ENCODE data around the gene ATP5MK. TPM values are rescaled to one million over a fixed set of nuclear protein-coding genes. Genes with fewer than 3 reads are reported as not detected.

ATP5MK gene
- total RNA-seq, 1 donor: 387 TPM

- DNase-seq (ENCODE audit: low read depth): no peak
- TF ChIP-seq, protein P1, sequence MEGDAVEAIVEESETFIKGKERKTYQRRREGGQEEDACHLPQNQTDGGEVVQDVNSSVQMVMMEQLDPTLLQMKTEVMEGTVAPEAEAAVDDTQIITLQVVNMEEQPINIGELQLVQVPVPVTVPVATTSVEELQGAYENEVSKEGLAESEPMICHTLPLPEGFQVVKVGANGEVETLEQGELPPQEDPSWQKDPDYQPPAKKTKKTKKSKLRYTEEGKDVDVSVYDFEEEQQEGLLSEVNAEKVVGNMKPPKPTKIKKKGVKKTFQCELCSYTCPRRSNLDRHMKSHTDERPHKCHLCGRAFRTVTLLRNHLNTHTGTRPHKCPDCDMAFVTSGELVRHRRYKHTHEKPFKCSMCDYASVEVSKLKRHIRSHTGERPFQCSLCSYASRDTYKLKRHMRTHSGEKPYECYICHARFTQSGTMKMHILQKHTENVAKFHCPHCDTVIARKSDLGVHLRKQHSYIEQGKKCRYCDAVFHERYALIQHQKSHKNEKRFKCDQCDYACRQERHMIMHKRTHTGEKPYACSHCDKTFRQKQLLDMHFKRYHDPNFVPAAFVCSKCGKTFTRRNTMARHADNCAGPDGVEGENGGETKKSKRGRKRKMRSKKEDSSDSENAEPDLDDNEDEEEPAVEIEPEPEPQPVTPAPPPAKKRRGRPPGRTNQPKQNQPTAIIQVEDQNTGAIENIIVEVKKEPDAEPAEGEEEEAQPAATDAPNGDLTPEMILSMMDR (IDR thresholded peaks at IDR 0.05; ENCODE audit: insufficient read depth, low read length): no peak
- H3K4me3 ChIP-seq (ENCODE audit: low read depth, low read length): no peak overlapping the region
These were observed 44.9 kb upstream of the ATP5MK start for GRCh38 chr10:103441206-103441605.

- H3K4me3 ChIP-seq (ENCODE audit: low read depth, low read length): no peak overlapping the region
- TF ChIP-seq, protein P1 (IDR thresholded peaks at IDR 0.05; ENCODE audit: insufficient read depth, low read length): no peak
- DNase-seq (ENCODE audit: low read depth): no peak
These were observed 44.1 kb upstream of the ATP5MK start for GRCh38 chr10:103440416-103440815.

DNA sequence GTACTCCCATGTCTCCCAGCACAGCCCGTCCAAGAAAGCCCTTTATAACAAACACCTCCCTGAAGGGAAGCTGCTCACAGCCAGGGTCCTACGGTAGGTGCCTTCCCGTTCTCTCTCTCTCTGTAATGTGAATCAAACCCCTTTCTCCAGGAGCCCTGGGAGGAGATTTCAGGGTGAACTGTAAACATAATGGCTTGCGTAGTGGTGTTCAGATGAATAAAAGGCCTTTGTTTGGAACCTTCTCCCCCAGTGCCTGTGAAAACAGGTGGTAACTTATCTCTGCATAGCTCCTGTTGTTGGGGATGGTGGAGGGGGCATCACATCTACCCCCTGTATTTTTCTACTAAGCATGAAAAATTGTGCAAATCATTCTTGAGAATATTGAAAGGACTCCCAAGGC lies 43.5 kb upstream of the ATP5MK start:
- DNase-seq (ENCODE audit: low read depth): no peak
- no peak overlapping the region for H3K4me3 ChIP-seq (ENCODE audit: low read depth, low read length)
- TF ChIP-seq, protein P1 (IDR thresholded peaks at IDR 0.05; ENCODE audit: insufficient read depth, low read length): no peak

GRCh38 chr10:103433858-103434257 lies 37.6 kb upstream of the ATP5MK start:
- TF ChIP-seq, protein P1 (IDR thresholded peaks at IDR 0.05; ENCODE audit: insufficient read depth, low read length): no peak
- no peak overlapping the region for H3K4me3 ChIP-seq (ENCODE audit: low read depth, low read length)
- DNase-seq (ENCODE audit: low read depth): peak; percentile 19

GRCh38 chr10:103431902-103432301 lies 35.6 kb upstream of the ATP5MK start:
- H3K4me3 ChIP-seq (ENCODE audit: low read depth, low read length): no peak overlapping the region
- no peak for DNase-seq (ENCODE audit: low read depth)
- TF ChIP-seq, protein P1 (IDR thresholded peaks at IDR 0.05; ENCODE audit: insufficient read depth, low read length): no peak

DNA sequence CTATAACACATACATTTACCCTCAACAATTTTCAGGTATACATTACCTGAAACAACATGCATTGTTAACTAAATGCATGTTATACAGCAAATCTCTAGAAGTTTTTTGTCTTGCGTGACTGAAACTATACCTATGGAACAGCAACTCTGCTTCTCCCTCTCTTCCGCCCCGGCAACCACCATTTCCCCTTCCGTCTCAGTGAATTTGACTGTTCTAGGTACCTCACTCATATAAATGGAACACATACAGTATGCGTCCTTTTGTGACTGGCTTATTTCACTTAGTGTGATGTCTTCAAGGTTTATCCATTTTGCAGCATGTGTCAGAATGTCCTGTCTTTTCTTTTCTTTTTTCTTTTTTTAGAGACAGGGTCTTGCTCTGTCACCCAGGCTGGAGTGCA lies 33.4 kb upstream of the ATP5MK start:
- TF ChIP-seq, protein P1 (IDR thresholded peaks at IDR 0.05; ENCODE audit: insufficient read depth, low read length): no peak
- no peak for DNase-seq (ENCODE audit: low read depth)
- H3K4me3 ChIP-seq (ENCODE audit: low read depth, low read length): no peak overlapping the region

DNA sequence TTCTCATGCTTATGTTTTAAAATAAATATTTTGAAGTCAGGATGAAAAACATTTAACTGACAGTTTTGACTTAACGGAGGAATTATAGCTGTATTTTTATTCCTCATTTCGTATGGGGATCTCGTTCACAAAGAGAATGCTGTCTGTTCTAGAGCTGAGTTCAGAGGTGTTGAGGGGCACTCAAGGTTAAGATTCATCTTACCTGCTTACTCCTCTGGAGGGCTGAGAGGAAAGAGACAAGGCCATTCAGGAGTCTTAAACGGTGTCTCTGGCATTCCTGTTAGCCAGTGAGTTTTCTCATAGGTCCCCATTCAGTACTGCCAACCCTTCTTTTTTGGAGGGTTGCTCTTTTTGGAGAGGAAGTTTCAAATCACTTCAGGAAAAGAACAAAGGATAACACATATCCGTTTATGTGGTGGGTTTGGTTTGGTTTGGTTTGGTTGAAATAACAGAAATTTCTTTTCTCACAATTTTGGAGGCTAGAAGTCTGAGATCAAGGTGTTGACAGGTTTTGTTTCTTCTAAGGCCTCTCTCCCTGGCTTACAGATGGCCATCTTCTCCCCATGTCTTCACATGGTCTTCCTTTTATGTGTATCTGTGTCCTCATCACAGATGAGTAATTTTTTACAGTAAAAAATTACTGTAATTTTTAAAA lies 32.8 kb upstream of the ATP5MK start:
- no peak for DNase-seq (ENCODE audit: low read depth)
- no peak overlapping the region for H3K4me3 ChIP-seq (ENCODE audit: low read depth, low read length)
- TF ChIP-seq, protein P1 (IDR thresholded peaks at IDR 0.05; ENCODE audit: insufficient read depth, low read length): no peak

Data from fibroblast of the aortic adventitia (primary cell).